Measurements from ENCODE around the gene MTA1.

GRCh38 chr14:105424861-105425260 is 5.2 kb downstream of the MTA1 start:
- TF ChIP-seq CTCF (IDR thresholded peaks at IDR 0.05; ENCODE audit: low read length) (no peak), EZH2phosphoT487 (IDR thresholded peaks at IDR 0.05; ENCODE audit: low read length) (no peak)

Measured in MM.1S (cell line).